ENCODE results near the gene ITPKC.

The ITPKC gene

GRCh38 chr19:40745402-40745780, 28.5 kb downstream of the ITPKC start:
- no peak overlapping the region for H3K4me3 ChIP-seq (ENCODE audit: low read length)
- no peak for DNase-seq (ENCODE audit: low read depth)
- no peak for TF ChIP-seq CTCF (conservative IDR thresholded peaks at IDR 0.05; ENCODE audit: low read depth, low read length)

GRCh38 chr19:40747536-40747935, 30.6 kb downstream of the ITPKC start:
- no peak for DNase-seq (ENCODE audit: low read depth)
- TF ChIP-seq CTCF (conservative IDR thresholded peaks at IDR 0.05; ENCODE audit: low read depth, low read length) = no peak
- no peak overlapping the region for H3K4me3 ChIP-seq (ENCODE audit: low read length)

DNA sequence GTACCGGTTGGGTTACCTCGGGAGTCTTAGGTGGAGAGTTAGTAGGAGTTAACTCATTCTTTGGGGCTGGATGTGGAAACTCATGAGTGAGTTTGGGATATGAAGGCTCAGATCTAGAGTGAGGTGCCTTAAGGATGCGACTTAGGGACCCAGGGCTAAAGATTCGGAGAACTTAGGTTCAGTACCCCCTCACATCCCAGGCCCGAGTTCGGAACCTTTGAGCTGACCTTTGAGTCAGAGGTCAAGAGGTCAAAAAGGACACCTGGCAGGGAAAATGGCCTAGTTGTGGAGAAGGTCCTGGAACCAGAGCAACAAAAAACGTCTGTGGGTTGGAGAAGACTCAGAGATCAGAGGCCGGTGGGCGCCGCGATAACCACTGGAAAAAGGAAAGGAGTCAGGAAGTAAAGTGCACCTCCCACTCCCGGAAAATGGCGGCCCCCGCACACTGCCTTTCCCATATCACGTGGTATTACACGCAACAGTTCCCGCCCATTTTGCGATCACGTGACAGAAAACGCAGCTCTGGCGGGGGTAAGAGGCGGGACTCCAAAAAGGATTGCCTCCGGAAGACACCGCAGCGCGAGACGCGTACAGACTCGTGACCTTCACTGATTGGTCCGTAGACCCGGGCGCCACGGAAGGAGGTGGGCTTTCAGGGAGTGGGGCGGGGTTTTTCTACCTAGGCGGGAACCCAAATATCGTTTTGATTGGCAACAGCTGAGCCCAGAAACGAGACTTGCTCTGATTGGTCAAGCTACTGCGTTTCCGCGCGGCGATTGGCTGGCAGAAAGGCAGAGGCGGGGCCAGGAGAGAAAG, 33.4 kb downstream of the ITPKC start, which contains the start of gene ACTMAP:
Gene ACTMAP (minus strand): TSS at position 420 of the 816 bp plus-strand sequence. CDS start 674 bp downstream, outside the sequence.
- peak within 1 kb of the TSS; percentile 92 for H3K4me3 ChIP-seq (ENCODE audit: low read length)
- DNase-seq (ENCODE audit: low read depth) = peak; percentile 100
- TF ChIP-seq CTCF (conservative IDR thresholded peaks at IDR 0.05; ENCODE audit: low read depth, low read length) = no peak

- H3K4me3 ChIP-seq (ENCODE audit: low read length) = peak within 1 kb of the TSS; percentile 92
- peak; percentile 89 for DNase-seq (ENCODE audit: low read depth)
- TF ChIP-seq CTCF (conservative IDR thresholded peaks at IDR 0.05; ENCODE audit: low read depth, low read length) = no peak
These were observed 34.1 kb downstream of the ITPKC start, which contains the start of gene SNRPA for GRCh38 chr19:40750874-40751537. SNRPA (plus strand) TSS chr19:40751203; CDS start chr19:40751409, 206 bp downstream.

DNA sequence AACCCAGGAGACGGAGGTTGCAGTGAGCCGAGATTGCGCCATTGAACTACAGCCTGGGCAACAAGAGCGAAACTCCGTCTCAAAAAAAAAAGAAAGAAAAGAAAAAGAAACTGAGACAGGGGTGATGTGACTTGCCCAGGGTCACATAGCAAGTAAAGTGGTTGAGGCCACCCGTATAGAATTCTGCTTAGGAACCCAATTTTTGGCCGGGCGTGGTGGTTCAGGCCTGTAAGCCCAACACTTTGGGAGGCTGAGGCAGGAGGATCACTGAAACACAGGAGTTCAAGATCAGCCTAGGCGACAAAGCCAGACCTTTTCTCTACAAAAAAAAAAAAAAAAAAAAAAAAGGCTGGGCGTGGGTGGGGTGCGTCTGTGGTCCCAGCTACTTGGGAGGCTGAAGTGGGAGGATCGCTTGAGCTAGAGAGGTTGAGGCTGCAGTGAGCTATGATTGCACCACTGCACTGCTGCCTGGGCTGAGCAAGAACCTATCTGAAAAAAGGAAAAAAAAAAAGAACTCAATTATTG, 35.4 kb downstream of the ITPKC start:
- no peak for DNase-seq (ENCODE audit: low read depth)
- peak overlapping the region; percentile 92 for H3K4me3 ChIP-seq (ENCODE audit: low read length)
- no peak for TF ChIP-seq CTCF (conservative IDR thresholded peaks at IDR 0.05; ENCODE audit: low read depth, low read length)

GRCh38 chr19:40754611-40755247, 37.8 kb downstream of the ITPKC start:
- H3K4me3 ChIP-seq (ENCODE audit: low read length) = no peak overlapping the region
- TF ChIP-seq CTCF (conservative IDR thresholded peaks at IDR 0.05; ENCODE audit: low read depth, low read length) = no peak
- DNase-seq (ENCODE audit: low read depth) = no peak
